GM23338 (cell line): ENCODE data around the gene COPZ1. TPM values are rescaled to one million over a fixed set of nuclear protein-coding genes. Genes with fewer than 3 reads are reported as not detected.

Source experiments
- ATAC-seq: fragments of 200-7000 bp; cut with Tn5 transposase; 3 replicates; pipeline ENCODE4 v1.9.1; 2020
- DNase-seq: peaks from one replicate; pipeline ENCODE4 v3.0.0-alpha.2; 2015; ENCODE audit warnings: low spot score
- H2AFZ ChIP-seq: fragments of 200-600 bp; sonication (generic); 2 replicates; pipeline ENCODE4 v1.8.0; 2016; ENCODE audit warnings: antibody characterized with exemption, mild to moderate bottlenecking, moderate library complexity
- H3F3A ChIP-seq: fragments of 200-600 bp; sonication (generic); replicated peaks from 2 replicates; pipeline ENCODE4 v1.8.0; 2017; ENCODE audit warnings: antibody characterized with exemption, mixed run types, low read depth
- H3K27ac ChIP-seq: fragments of 200-600 bp; sonication (generic); 2 replicates; pipeline ENCODE4 v1.6.1; 2016; ENCODE audit warnings: low read depth
- H3K27me3 ChIP-seq: fragments of 200-600 bp; sonication (generic); 2 replicates; pipeline ENCODE4 v1.8.0; 2016; ENCODE audit warnings: mild to moderate bottlenecking, mixed run types, moderate library complexity; ENCODE audit not compliant: insufficient read depth
- H3K36me3 ChIP-seq: fragments of 200-600 bp; sonication (generic); 2 replicates; pipeline ENCODE4 v1.8.0; 2016; ENCODE audit warnings: mild to moderate bottlenecking; ENCODE audit not compliant: insufficient read depth
- H3K4me1 ChIP-seq: fragments of 200-600 bp; sonication (generic); 2 replicates; pipeline ENCODE4 v1.8.0; 2016; ENCODE audit warnings: mild to moderate bottlenecking, moderate library complexity; ENCODE audit not compliant: insufficient read depth
- H3K4me2 ChIP-seq: fragments of 200-600 bp; sonication (generic); 2 replicates; pipeline ENCODE4 v1.7.1; 2017; ENCODE audit warnings: mixed run types
- H3K4me3 ChIP-seq: fragments of 200-600 bp; sonication (generic); 2 replicates; pipeline ENCODE4 v1.6.1; 2016; ENCODE audit warnings: mixed run types
- H3K79me2 ChIP-seq: fragments of 200-600 bp; sonication (generic); replicated peaks from 2 replicates; pipeline ENCODE4 v1.8.0; 2017; ENCODE audit warnings: mild to moderate bottlenecking; ENCODE audit not compliant: insufficient read depth
- H3K9me2 ChIP-seq: fragments of 200-600 bp; sonication (generic); 2 replicates; pipeline ENCODE4 v1.8.0; 2017; ENCODE audit not compliant: insufficient read depth
- H4K20me1 ChIP-seq: fragments of 200-600 bp; sonication (generic); replicated peaks from 2 replicates; pipeline ENCODE4 v1.8.0; 2017; ENCODE audit warnings: mild to moderate bottlenecking; ENCODE audit not compliant: insufficient read depth
- H3K27ac Mint-ChIP-seq: 2 replicates; pipeline ENCODE4 v1.8.0; 2020; ENCODE audit warnings: inconsistent platforms, mild to moderate bottlenecking, moderate library complexity, mixed read lengths
- H3K27me3 Mint-ChIP-seq: 3 replicates; pipeline ENCODE4 v1.8.0; 2022; ENCODE audit warnings: low read depth, mild to moderate bottlenecking, moderate library complexity, mixed read lengths, inconsistent platforms; ENCODE audit not compliant: insufficient read depth, poor library complexity
- H3K36me3 Mint-ChIP-seq: 3 replicates; pipeline ENCODE4 v1.8.0; 2021; ENCODE audit warnings: low read depth, mild to moderate bottlenecking, inconsistent platforms, moderate library complexity, mixed read lengths
- H3K4me1 Mint-ChIP-seq: 3 replicates; pipeline ENCODE4 v1.8.0; 2020; ENCODE audit warnings: mild to moderate bottlenecking, inconsistent platforms, mixed read lengths
- H3K4me3 Mint-ChIP-seq: 3 replicates; pipeline ENCODE4 v1.8.0; 2021; ENCODE audit warnings: moderate library complexity, mild to moderate bottlenecking, inconsistent platforms, mixed read lengths
- H3K9me3 Mint-ChIP-seq: 3 replicates; pipeline ENCODE4 v1.8.0; 2020; ENCODE audit warnings: moderate library complexity, mild to moderate bottlenecking, inconsistent platforms, mixed read lengths
- CREB1 ChIP-seq: fragments of 250-450 bp; sonication (Bioruptor Pico); IDR thresholded peaks from 2 replicates; pipeline ENCODE4 v1.5.0; 2020; ENCODE audit warnings: low read depth, mild to moderate bottlenecking, moderate library complexity
- EZH2 ChIP-seq: fragments of 200-600 bp; sonication (generic); IDR thresholded peaks from one replicate; pipeline ENCODE4 v1.8.0; 2017; ENCODE audit warnings: antibody characterized with exemption, mild to moderate bottlenecking, low read depth; ENCODE audit not compliant: unreplicated experiment
- EZH2phosphoT487 ChIP-seq: fragments of 200-600 bp; sonication (generic); IDR thresholded peaks from one replicate; pipeline ENCODE4 v1.8.1; 2018; ENCODE audit warnings: antibody characterized with exemption; ENCODE audit not compliant: unreplicated experiment
- JUNB ChIP-seq: IDR thresholded peaks from one replicate; pipeline ENCODE4 v1.6.1; 2016; ENCODE audit warnings: antibody characterized with exemption; ENCODE audit not compliant: unreplicated experiment
- NANOG ChIP-seq: IDR thresholded peaks from 2 replicates; pipeline ENCODE4 v1.6.1; 2016; ENCODE audit warnings: antibody characterized with exemption, borderline replicate concordance
- POLR2AphosphoS5 ChIP-seq: IDR thresholded peaks from 2 replicates; pipeline ENCODE4 v1.6.1; 2016; ENCODE audit warnings: antibody characterized with exemption, low read depth
- STAT1 ChIP-seq: IDR thresholded peaks from one replicate; pipeline ENCODE4 v1.6.1; 2016; ENCODE audit warnings: antibody characterized with exemption; ENCODE audit not compliant: unreplicated experiment
- ZNF114 ChIP-seq: fragments of 250-450 bp; sonication (Bioruptor Pico); IDR thresholded peaks from 2 replicates; pipeline ENCODE4 v1.5.0; 2020; ENCODE audit warnings: mild to moderate bottlenecking, moderate library complexity
- ZNF331 ChIP-seq: fragments of 250-450 bp; sonication (Bioruptor Pico); IDR thresholded peaks from 2 replicates; pipeline ENCODE4 v1.5.0; 2020; ENCODE audit warnings: low read depth, mild to moderate bottlenecking, moderate library complexity
- polyA plus RNA-seq: library from polyadenylated mRNA; unstranded; fragments of >200 nt; fragmentation: Nextera tagmentation; extraction: Ambion mirVana; gene quantifications from 2 replicates; pipeline ENCODE4 v1.2.1, GENCODE V29; 2016
- total RNA-seq: library from RNA; depleted of rRNA; stranded (reverse); fragments of >200 nt; shearing (Covaris generic); gene quantifications from 2 replicates; pipeline ENCODE4 v1.2.3, GENCODE V29; 2014
- TF ChIP-seq, protein P1 (sequence below), 2 experiments: fragments of 200-600 bp in 1 of 2; sonication (generic) in 1 of 2; conservative IDR thresholded peaks; 2 replicates each; pipeline versions ENCODE4 v1.5.1 to v1.6.1; 2016 to 2017; ENCODE audit warnings: antibody characterized with exemption in 2 of 2, low read depth in 2 of 2, mild to moderate bottlenecking in 2 of 2, moderate library complexity in 1 of 2
- TF ChIP-seq, protein P2 (sequence below): IDR thresholded peaks from 2 replicates; pipeline ENCODE4 v1.6.1; 2016; ENCODE audit warnings: antibody characterized with exemption
- TF ChIP-seq, protein P3 (sequence below): IDR thresholded peaks from one replicate; pipeline ENCODE4 v1.6.1; 2018; ENCODE audit warnings: antibody characterized with exemption; ENCODE audit not compliant: unreplicated experiment

The COPZ1 gene
- total and polyA plus RNA-seq, 2 experiments from 2014 or later: 79.9 to 91.2 TPM

DNA sequence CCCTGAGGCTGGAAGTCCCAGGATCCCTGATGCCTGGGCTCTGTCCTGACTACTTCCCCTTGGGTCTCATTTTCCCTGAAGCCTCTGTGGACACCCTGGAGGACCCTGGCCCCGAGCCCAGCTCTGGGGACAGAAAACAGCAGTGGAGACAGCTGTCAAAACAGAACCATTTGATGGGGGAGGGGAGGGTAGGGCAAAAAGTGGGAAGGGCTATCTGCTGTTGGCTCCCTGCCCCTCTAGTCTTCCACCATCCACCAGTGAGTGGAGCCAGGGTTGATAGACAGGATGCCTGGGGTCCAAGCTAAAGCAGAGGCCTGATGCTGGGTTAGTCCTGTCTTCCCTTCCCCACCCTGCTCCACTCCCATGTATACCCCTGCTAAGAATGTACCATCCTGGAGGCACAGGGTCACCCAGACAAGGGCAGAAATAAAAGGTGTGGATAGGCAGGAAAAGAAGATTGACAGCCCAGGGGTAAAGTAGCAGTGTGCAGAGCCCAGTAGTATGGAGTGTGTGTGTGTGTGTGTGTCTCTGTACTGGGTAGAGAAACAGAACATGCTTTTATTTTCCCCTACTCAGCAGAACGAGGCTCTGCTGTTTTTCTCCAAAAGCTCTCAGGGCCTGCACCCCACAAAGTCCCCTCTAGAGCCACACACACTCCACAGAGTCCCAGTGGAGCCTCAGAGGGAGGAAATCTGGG is 49.8 kb downstream of the COPZ1 start (continued):
- TF ChIP-seq, protein P1, sequence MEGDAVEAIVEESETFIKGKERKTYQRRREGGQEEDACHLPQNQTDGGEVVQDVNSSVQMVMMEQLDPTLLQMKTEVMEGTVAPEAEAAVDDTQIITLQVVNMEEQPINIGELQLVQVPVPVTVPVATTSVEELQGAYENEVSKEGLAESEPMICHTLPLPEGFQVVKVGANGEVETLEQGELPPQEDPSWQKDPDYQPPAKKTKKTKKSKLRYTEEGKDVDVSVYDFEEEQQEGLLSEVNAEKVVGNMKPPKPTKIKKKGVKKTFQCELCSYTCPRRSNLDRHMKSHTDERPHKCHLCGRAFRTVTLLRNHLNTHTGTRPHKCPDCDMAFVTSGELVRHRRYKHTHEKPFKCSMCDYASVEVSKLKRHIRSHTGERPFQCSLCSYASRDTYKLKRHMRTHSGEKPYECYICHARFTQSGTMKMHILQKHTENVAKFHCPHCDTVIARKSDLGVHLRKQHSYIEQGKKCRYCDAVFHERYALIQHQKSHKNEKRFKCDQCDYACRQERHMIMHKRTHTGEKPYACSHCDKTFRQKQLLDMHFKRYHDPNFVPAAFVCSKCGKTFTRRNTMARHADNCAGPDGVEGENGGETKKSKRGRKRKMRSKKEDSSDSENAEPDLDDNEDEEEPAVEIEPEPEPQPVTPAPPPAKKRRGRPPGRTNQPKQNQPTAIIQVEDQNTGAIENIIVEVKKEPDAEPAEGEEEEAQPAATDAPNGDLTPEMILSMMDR (conservative IDR thresholded peaks at IDR 0.05; ENCODE audit: low read depth in 2 of 2): no peak
- no peak for TF ChIP-seq ZNF114 (CRISPR knock-in tag)
- no peak for TF ChIP-seq EZH2phosphoT487
- TF ChIP-seq, protein P2, sequence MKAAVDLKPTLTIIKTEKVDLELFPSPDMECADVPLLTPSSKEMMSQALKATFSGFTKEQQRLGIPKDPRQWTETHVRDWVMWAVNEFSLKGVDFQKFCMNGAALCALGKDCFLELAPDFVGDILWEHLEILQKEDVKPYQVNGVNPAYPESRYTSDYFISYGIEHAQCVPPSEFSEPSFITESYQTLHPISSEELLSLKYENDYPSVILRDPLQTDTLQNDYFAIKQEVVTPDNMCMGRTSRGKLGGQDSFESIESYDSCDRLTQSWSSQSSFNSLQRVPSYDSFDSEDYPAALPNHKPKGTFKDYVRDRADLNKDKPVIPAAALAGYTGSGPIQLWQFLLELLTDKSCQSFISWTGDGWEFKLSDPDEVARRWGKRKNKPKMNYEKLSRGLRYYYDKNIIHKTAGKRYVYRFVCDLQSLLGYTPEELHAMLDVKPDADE: no peak

DNA sequence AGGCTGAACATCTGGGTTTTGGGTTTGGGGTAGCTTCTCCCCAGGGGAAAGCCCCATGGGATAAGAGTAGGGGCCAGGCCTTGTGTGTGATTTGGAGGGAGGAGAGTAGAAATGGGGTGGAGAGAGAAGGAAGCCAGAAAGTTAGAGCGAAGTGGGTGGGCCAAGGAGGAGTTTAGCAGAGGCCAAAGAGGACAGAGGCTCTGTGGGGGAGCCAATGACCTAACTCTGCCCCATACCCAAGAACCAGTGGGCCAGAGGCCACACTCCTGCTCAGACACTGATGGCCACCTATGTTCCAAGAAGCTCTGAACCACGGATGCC is 50.3 kb downstream of the COPZ1 start:
- Histone ChIP-seq H3K27ac (no peak overlapping the region), H3K4me3 (no peak overlapping the region), H3K9me2 (no peaks in the 10 kb centered on the region), H2AFZ (no peak overlapping the region), H3K4me2 (no peak overlapping the region), H3K36me3 (no peaks in the 10 kb centered on the region), H4K20me1 (no peaks in the 10 kb centered on the region; the same call in none of the 2 replicates), H3K79me2 (no peaks in the 10 kb centered on the region), H3F3A (no peaks in the 10 kb centered on the region; the same call in 1 of the 2 replicates), H3K4me1 (peaks cover 11% of the 10 kb centered on the region), H3K27me3 (peaks cover 22% of the 10 kb centered on the region)
- DNase-seq (no peak), ATAC-seq (no peak)
- Mint-ChIP-seq H3K9me3 (no peaks in the 10 kb centered on the region), H3K27ac (no peak overlapping the region), H3K4me3 (no peak overlapping the region), H3K4me1 (peaks cover 31% of the 10 kb centered on the region), H3K27me3 (peaks cover 16% of the 10 kb centered on the region), H3K36me3 (peaks cover 23% of the 10 kb centered on the region)
- TF ChIP-seq EZH2: no peak
- no peak for TF ChIP-seq CREB1 (CRISPR knock-in tag)
- no peak for TF ChIP-seq STAT1
- no peak for TF ChIP-seq POLR2AphosphoS5
- TF ChIP-seq, protein P1 (conservative IDR thresholded peaks at IDR 0.05; ENCODE audit: low read depth in 2 of 2): no peak
- no peak for TF ChIP-seq ZNF331 (CRISPR knock-in tag)
- no peak for TF ChIP-seq ZNF114 (CRISPR knock-in tag)
- TF ChIP-seq EZH2phosphoT487: no peak
- no peak for TF ChIP-seq JUNB
- no peak for TF ChIP-seq NANOG
- TF ChIP-seq, protein P2: no peak
- TF ChIP-seq, protein P3, sequence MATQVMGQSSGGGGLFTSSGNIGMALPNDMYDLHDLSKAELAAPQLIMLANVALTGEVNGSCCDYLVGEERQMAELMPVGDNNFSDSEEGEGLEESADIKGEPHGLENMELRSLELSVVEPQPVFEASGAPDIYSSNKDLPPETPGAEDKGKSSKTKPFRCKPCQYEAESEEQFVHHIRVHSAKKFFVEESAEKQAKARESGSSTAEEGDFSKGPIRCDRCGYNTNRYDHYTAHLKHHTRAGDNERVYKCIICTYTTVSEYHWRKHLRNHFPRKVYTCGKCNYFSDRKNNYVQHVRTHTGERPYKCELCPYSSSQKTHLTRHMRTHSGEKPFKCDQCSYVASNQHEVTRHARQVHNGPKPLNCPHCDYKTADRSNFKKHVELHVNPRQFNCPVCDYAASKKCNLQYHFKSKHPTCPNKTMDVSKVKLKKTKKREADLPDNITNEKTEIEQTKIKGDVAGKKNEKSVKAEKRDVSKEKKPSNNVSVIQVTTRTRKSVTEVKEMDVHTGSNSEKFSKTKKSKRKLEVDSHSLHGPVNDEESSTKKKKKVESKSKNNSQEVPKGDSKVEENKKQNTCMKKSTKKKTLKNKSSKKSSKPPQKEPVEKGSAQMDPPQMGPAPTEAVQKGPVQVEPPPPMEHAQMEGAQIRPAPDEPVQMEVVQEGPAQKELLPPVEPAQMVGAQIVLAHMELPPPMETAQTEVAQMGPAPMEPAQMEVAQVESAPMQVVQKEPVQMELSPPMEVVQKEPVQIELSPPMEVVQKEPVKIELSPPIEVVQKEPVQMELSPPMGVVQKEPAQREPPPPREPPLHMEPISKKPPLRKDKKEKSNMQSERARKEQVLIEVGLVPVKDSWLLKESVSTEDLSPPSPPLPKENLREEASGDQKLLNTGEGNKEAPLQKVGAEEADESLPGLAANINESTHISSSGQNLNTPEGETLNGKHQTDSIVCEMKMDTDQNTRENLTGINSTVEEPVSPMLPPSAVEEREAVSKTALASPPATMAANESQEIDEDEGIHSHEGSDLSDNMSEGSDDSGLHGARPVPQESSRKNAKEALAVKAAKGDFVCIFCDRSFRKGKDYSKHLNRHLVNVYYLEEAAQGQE: no peak
